GM10248 (cell line): ENCODE data around the gene UBE3A.

Experiments
- CTCF ChIA-PET: fragments of 300-600 bp; sonication (Branson Sonifier 250); formaldehyde crosslinking; extraction: SDS; loops from one replicate; lab custom pipeline; 2021; ENCODE audit warnings: antibody characterized with exemption; lab: Yijun Ruan, JAX
- POLR2A ChIA-PET: fragments of 350-650 bp; sonication (Branson Sonifier 250); formaldehyde crosslinking; extraction: SDS; loops from one replicate; lab custom pipeline; 2020; ENCODE audit warnings: antibody characterized with exemption; lab: Yijun Ruan, JAX
- DNase-seq: peaks from one replicate; pipeline ENCODE4 v3.0.0; 2012; ENCODE audit errors: extremely low spot score
- TF ChIP-seq, protein P1 (sequence below): IDR thresholded peaks from 2 replicates; pipeline ENCODE4 v1.5.1; 2012; ENCODE audit warnings: mild to moderate bottlenecking, low read depth; ENCODE audit errors: extremely low read depth, missing control alignments, control extremely low read depth

Gene UBE3A

DNA sequence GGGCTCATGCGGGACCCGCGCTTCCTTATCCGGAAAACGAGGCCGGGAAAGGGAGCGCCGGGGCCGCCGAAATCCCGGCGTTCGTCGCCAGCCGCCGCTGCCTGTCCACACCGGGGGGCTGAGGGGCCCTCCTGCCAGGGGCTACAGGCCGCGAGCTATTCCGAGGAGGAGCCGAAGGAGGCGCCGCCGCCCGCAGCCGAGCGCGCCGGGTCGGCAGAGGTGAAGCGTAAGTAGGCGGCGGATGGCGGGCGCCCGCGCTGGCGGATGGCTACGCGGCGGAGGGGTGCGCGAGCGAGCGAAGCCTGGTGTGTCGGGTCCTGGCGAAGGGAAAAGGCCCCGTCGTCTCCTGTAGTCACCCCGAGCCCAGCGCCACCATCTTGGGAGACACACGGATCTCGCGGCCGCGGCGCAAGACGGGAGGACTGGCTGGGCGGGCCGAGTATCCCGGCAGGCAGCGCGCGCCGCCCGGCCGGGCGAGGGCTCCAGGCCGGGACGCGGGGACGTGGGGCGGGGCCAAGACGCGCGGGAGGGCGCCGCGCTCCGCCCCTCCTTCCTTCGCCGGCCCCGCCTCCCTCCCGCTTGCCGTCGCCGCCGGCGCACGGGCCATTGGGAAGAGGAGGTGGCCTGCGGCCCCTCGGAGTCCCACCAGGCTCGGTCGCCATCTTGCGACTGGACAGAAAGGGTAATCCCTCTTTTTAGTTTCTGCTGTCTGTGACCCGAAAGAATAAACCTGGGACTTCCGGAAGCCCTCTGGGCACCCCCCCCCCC is at the start of gene UBE3A:
Gene UBE3A (minus strand): TSS at position 424 of the 768 bp plus-strand sequence. CDS start 29,917 bp downstream, outside the sequence.
- ChIA-PET POLR2A (interaction anchor here (0.5 kb wide), 1 partner anchor 471 kb away, joined by 3 read pairs; no protein-coding TSS in a partner anchor), CTCF (interaction anchor here (1.3 to 1.6 kb wide), 2 partner anchors 8 to 14 kb away, joined by 4 to 5 read pairs; no protein-coding TSS in a partner anchor)
- DNase-seq: peak; percentile 94
- TF ChIP-seq, protein P1, sequence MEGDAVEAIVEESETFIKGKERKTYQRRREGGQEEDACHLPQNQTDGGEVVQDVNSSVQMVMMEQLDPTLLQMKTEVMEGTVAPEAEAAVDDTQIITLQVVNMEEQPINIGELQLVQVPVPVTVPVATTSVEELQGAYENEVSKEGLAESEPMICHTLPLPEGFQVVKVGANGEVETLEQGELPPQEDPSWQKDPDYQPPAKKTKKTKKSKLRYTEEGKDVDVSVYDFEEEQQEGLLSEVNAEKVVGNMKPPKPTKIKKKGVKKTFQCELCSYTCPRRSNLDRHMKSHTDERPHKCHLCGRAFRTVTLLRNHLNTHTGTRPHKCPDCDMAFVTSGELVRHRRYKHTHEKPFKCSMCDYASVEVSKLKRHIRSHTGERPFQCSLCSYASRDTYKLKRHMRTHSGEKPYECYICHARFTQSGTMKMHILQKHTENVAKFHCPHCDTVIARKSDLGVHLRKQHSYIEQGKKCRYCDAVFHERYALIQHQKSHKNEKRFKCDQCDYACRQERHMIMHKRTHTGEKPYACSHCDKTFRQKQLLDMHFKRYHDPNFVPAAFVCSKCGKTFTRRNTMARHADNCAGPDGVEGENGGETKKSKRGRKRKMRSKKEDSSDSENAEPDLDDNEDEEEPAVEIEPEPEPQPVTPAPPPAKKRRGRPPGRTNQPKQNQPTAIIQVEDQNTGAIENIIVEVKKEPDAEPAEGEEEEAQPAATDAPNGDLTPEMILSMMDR: peak; percentile 29

DNA sequence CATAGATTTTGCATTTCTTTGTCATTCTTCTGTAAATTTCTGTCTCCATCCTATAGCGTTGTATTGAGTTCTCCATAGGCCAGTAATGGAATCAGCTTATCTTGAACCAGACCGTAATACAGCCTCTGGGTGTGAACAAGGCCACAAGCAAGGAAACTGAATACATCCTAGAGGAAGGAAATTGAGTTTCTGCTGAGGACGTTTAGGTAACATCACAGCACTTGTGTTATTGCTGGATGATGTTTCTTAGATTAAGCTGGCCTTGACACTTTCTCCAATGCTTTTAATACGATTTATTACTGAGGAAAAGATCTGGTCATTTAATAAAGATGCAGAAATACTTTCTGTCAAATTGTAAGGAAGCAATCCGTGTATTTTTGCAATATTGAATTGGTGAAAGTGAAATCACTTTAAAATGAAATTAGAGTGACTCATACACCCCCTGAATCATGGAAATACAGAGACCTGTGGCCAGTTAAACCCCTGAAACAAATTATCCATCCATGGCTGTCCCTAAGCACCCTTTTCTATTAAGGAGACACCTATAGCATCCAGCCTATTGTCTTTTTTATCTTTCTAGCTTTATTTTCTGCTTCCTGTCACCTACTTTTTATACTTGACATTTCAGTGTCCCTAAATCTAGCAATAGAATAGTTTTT is 48.5 kb upstream of the UBE3A start:
- ChIA-PET POLR2A (no interaction called here), CTCF (interaction anchor here (0.6 to 1.1 kb wide), 2 partner anchors 11 to 24 kb away, joined by 3 read pairs; no protein-coding TSS in a partner anchor)
- TF ChIP-seq, protein P1: no peak
- DNase-seq: no peak

- DNase-seq: no peak
- POLR2A ChIA-PET: no interaction called here
- CTCF ChIA-PET: interaction anchor here (1.1 kb wide), 1 partner anchor 23 kb away, joined by 3 read pairs; no protein-coding TSS in a partner anchor
- TF ChIP-seq, protein P1: no peak
Measured at GRCh38 chr15:25486051-25486450, 47.2 kb upstream of the UBE3A start.

- TF ChIP-seq, protein P1: no peak
- CTCF ChIA-PET: no interaction called here
Measured at GRCh38 chr15:25481208-25481859, 42.5 kb upstream of the UBE3A start.

DNA sequence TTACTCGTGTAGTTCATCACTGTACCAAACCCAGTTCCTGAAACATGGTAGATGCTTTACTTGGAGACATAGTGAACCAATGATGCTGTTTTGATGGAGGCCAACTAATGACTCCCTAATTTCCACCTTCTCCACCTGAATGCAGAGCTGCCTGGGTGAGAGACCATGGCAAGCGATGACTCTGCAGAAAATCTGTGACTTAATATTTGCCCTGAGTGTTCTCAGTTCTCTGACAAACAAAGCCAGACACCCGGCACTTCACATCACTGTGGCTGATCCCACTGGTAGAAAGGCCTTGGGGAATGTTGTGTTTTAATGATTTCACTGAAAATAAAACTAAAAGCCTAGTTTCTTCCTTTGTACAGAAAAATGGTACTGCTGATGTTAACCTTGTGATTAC is 39.5 kb upstream of the UBE3A start:
- no peak for DNase-seq
- CTCF ChIA-PET: interaction anchor here (0.9 kb wide), 1 partner anchor 24 kb away, joined by 3 read pairs; no protein-coding TSS in a partner anchor
- POLR2A ChIA-PET: no interaction called here
- TF ChIP-seq, protein P1: no peak

More at GRCh38 chr15:25481208-25481859, 42.5 kb upstream of the UBE3A start:
- DNase-seq: no peak
- POLR2A ChIA-PET: no interaction called here

DNA sequence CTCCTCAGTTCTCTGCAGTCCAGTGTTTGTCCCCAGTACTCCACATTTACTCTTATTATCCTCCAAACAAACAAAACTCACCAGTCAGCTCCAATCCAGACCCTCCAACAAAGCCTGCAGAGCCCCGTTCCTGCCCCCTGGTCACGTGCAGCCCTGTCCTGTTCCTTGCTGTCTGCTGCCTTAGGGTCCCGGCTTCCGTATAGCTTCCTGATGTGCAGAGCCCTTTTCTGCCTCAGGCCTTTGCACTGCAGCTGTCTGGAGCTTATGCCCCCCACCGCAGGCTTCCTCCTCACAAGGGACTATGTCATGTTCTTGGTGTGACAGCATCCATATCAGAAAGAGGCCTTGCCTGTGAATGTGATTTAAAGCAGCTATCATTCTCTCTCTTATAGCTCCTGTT is 39.0 kb upstream of the UBE3A start:
- DNase-seq: no peak
- TF ChIP-seq, protein P1: no peak
- CTCF ChIA-PET: interaction anchor here (0.9 kb wide), 1 partner anchor 25 kb away, joined by 3 read pairs; no protein-coding TSS in a partner anchor

More for the DNA sequence above, 39.0 kb upstream of the UBE3A start:
- POLR2A ChIA-PET: no interaction called here
